Astrocyte of the spinal cord (primary cell): ENCODE measurements around the gene GEMIN7.

Experiments
- DNase-seq: peaks from one replicate; pipeline ENCODE4 v3.0.0; 2011; ENCODE audit warnings: low read depth, low spot score
- H3K4me3 ChIP-seq: 2 replicates; pipeline ENCODE4 v1.5.1; 2011; ENCODE audit warnings: low read depth, mild to moderate bottlenecking, low read length, moderate library complexity
- CTCF ChIP-seq: IDR thresholded peaks from 2 replicates; pipeline ENCODE4 v1.5.1; 2012; ENCODE audit warnings: low read depth, mild to moderate bottlenecking, low read length, inconsistent platforms
- in situ Hi-C: cut with HindIII; loops from 2 replicates; pipeline ENCODE4 v1.10.0; 2017; ENCODE audit warnings: low sequenced_read_pairs

GEMIN7 gene

GRCh38 chr19:45099467-45100191, 20.6 kb downstream of the GEMIN7 start:
- in situ Hi-C loops, result no loop called here
- DNase-seq, result no peak
- H3K4me3 ChIP-seq, result no peak overlapping the region
- no peak for TF ChIP-seq CTCF

- in situ Hi-C loops, result no loop called here
- H3K4me3 ChIP-seq, result no peak overlapping the region
- TF ChIP-seq CTCF, result no peak
- DNase-seq, result no peak
Observed at GRCh38 chr19:45100201-45100600, 21.1 kb downstream of the GEMIN7 start.

DNA sequence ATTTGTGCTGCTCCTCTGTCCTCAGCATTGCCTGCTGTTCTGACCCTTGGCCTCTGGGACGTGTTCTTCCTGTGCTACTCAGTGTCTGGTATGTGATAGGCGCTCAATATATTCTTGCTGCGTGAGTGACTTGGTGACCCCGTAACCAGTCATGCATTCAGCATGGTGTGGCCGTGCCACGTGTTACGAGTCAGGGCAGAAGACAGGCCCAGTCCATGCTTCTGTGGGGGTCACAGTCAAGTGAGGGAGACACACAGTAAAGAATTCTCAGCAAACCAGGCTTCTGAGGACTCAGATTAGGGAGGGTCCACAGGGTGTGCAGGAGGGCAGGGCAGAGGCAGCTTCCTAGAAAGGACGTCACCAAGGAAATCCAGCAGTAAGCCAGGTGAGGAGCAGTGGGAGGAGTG, 21.8 kb downstream of the GEMIN7 start:
- in situ Hi-C loops, result no loop called here
- DNase-seq, result no peak
- no peak for TF ChIP-seq CTCF
- H3K4me3 ChIP-seq, result no peak overlapping the region

DNA sequence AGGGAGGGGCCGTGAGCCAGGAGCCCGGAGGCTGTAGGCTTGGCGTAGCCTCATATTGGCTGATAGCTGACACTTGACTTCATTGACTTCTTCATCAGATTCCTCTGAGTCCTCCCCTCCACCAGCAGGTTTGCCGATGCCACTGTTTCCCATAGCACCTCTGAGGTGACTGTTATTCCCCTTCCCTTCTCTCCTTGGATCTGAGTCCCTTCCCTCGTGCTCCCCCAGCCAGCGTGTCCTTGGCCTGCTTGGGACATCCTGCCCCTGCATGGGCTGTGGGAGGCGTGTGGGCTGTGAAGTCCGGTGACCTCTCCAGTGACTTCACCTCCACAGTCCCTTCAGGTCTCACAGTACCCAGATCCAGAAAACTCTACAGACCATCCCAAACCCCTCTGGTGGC, 22.7 kb downstream of the GEMIN7 start:
- in situ Hi-C loops, result no loop called here
- no peak overlapping the region for H3K4me3 ChIP-seq

DNA sequence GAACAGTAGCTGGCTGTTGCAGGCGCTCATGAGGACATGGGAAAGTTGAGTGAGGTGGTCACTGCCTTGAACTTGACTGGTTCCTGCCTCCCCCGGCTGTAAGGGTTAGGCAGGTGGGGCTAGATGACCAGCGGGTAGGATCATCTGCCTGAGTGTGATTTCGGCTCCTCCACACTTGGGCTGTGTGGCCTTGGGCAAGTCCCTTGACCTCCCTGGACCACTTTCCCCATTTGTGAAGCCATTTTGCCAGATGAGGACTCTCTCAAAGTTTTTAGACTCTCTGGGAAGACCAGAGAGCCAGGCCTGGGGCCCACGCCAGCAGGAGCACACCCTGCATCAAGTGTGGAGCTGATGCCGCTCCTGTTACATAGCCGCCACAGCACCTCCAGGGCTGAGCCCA, 23.4 kb downstream of the GEMIN7 start:
- TF ChIP-seq CTCF, result no peak
- H3K4me3 ChIP-seq, result no peak overlapping the region
- DNase-seq, result no peak
- in situ Hi-C loops, result no loop called here

More for the DNA sequence above, 22.7 kb downstream of the GEMIN7 start:
- no peak for TF ChIP-seq CTCF
- DNase-seq, result no peak

DNA sequence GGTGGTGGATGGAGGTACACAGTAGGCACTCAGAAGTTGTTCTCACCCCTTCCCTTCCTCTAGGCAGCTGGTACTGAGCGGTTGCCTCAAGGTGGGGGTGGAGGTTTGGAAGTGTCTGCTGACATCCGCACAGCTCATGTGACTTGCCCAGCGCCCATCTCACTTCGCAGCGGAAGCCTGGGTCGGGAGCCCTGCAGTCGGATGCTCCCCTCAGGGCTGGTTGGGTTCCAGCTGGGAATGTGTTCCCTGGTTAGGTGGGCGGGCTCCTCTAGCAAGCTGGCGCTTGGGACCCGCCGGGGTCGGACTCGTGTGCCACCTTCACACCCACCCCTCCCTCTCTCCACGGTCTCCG, 24.1 kb downstream of the GEMIN7 start:
- in situ Hi-C loops, result no loop called here
- DNase-seq, result no peak
- no peak for TF ChIP-seq CTCF
- H3K4me3 ChIP-seq, result no peak overlapping the region
